ENCODE data around the gene ADGRF1. TPM values are rescaled to one million over a fixed set of nuclear protein-coding genes. Genes with fewer than 3 reads are reported as not detected.

Gene ADGRF1
- total RNA-seq, 2 experiments from 2014 or later: not detected

DNA sequence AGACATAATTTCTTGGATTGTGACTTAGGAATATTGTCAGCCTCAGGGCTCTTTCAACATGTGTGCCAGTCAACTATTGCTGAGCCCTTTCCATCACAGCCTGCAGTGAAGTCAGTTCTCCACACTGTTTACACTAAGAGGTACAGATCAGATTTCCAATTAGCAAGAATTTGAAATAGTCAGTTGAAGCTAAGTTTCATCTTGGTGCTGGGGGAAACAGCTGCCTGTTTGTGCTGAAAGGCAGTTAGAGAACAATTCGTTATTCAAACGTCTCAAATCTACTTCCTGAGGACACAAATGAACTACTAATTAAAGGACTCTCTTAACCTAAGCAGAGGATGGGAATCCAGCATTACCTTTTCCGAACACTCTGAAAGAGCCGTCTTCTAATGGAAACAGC, 25.9 kb downstream of the ADGRF1 start:
- H3K4me3 ChIP-seq (ENCODE audit: low read length): no peak overlapping the region
- H3K27me3 Mint-ChIP-seq: peaks cover 6% of the 10 kb centered on the region
- no peaks in the 10 kb centered on the region for H3K4me1 ChIP-seq (ENCODE audit: insufficient read depth, low read length)
- intact Hi-C loops (cut with DNase I, micrococcal nuclease): no loop called here
- CTCF ChIA-PET: no interaction called here
- H3K27ac Mint-ChIP-seq: no peak overlapping the region
- H3K4me1 Mint-ChIP-seq (ENCODE audit: low read depth): no peaks in the 10 kb centered on the region
- TF ChIP-seq, protein P1, sequence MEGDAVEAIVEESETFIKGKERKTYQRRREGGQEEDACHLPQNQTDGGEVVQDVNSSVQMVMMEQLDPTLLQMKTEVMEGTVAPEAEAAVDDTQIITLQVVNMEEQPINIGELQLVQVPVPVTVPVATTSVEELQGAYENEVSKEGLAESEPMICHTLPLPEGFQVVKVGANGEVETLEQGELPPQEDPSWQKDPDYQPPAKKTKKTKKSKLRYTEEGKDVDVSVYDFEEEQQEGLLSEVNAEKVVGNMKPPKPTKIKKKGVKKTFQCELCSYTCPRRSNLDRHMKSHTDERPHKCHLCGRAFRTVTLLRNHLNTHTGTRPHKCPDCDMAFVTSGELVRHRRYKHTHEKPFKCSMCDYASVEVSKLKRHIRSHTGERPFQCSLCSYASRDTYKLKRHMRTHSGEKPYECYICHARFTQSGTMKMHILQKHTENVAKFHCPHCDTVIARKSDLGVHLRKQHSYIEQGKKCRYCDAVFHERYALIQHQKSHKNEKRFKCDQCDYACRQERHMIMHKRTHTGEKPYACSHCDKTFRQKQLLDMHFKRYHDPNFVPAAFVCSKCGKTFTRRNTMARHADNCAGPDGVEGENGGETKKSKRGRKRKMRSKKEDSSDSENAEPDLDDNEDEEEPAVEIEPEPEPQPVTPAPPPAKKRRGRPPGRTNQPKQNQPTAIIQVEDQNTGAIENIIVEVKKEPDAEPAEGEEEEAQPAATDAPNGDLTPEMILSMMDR (IDR thresholded peaks at IDR 0.05): no peak
- H3K9me3 Mint-ChIP-seq: peaks cover 2% of the 10 kb centered on the region
- no peaks in the 10 kb centered on the region for H3K36me3 Mint-ChIP-seq (ENCODE audit: low read depth)
- H3K9me3 ChIP-seq (ENCODE audit: control insufficient read depth in 1 of 2, insufficient read depth in 1 of 2, low read length in 2 of 2): no peaks in the 10 kb centered on the region
- H3K4me3 Mint-ChIP-seq: no peak overlapping the region
- no peaks in the 10 kb centered on the region for H3K27me3 ChIP-seq (ENCODE audit: control insufficient read depth in 1 of 2, insufficient read depth in 2 of 2, low read length in 2 of 2)
- no peak for DNase-seq
- POLR2A ChIA-PET: no interaction called here
- no peaks in the 10 kb centered on the region for H3K36me3 ChIP-seq (ENCODE audit: insufficient read depth, low read length)
- no peak overlapping the region for H3K27ac ChIP-seq (ENCODE audit: low read depth in 1 of 2, low read length in 2 of 2)
- no peak for ATAC-seq (ENCODE audit: poor library complexity)

DNA sequence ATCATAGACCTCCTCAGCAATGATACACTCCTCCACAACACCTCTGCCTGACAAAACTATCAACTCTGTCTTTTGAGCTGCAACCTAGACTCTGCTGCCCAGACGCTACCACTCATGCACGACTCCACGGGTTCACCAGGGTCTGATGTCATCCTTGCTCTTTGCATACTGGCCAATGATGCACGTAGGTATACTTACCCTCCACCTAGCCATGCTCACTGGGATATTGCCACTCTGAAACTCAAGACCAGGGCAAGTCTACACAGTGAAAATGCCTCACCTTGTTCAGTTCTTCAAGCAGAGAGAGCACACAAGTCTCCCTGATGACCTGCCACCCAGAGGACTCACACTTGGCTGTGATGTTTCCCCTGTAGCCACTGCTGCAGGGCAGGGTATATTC, 27.7 kb downstream of the ADGRF1 start:
- intact Hi-C loops (cut with DNase I, micrococcal nuclease): no loop called here
- DNase-seq: no peak
- Mint-ChIP-seq H3K9me3 (peaks cover 2% of the 10 kb centered on the region), H3K27me3 (peaks cover 6% of the 10 kb centered on the region), H3K4me1 (ENCODE audit: low read depth) (no peaks in the 10 kb centered on the region), H3K4me3 (no peak overlapping the region), H3K36me3 (ENCODE audit: low read depth) (no peaks in the 10 kb centered on the region), H3K27ac (no peak overlapping the region)
- ChIA-PET CTCF (no interaction called here), POLR2A (no interaction called here)
- no peaks in the 10 kb centered on the region for H3K9me3 ChIP-seq (ENCODE audit: control insufficient read depth in 1 of 2, insufficient read depth in 1 of 2, low read length in 2 of 2)
- no peaks in the 10 kb centered on the region for H3K4me1 ChIP-seq (ENCODE audit: insufficient read depth, low read length)
- no peaks in the 10 kb centered on the region for H3K27me3 ChIP-seq (ENCODE audit: control insufficient read depth in 1 of 2, insufficient read depth in 2 of 2, low read length in 2 of 2)
- no peaks in the 10 kb centered on the region for H3K36me3 ChIP-seq (ENCODE audit: insufficient read depth, low read length)
- TF ChIP-seq, protein P1 (IDR thresholded peaks at IDR 0.05): no peak
- no peak overlapping the region for H3K4me3 ChIP-seq (ENCODE audit: low read length)
- H3K27ac ChIP-seq (ENCODE audit: low read depth in 1 of 2, low read length in 2 of 2): no peak overlapping the region
- ATAC-seq (ENCODE audit: poor library complexity): no peak

DNA sequence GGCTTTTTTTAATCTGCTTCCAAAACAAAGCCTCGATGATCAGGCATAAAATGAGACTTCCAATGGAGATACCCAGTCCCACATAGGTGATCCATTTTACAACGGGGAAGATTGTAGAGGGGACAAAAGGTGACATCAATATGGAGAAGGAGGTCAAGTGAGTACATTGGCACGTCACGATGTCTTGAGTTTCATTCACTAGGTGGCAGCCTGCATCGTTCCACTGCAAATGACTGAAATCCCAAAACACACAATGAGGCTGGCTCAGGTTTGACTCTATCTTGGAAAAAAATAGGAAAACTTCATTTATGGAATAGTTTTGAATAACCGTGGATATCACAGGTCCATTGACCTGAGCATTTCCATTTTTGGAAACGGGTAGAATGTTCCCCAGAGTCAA, 32.5 kb downstream of the ADGRF1 start:
- H3K27ac Mint-ChIP-seq: no peak overlapping the region
- intact Hi-C loops (cut with DNase I, micrococcal nuclease): no loop called here
- no peak for ATAC-seq (ENCODE audit: poor library complexity)

More for the DNA sequence above, 32.5 kb downstream of the ADGRF1 start:
- Histone ChIP-seq H3K27me3 (ENCODE audit: control insufficient read depth in 1 of 2, insufficient read depth in 2 of 2, low read length in 2 of 2) (no peaks in the 10 kb centered on the region), H3K4me1 (ENCODE audit: insufficient read depth, low read length) (no peaks in the 10 kb centered on the region), H3K9me3 (ENCODE audit: control insufficient read depth in 1 of 2, insufficient read depth in 1 of 2, low read length in 2 of 2) (no peaks in the 10 kb centered on the region), H3K4me3 (ENCODE audit: low read length) (no peak overlapping the region), H3K36me3 (ENCODE audit: insufficient read depth, low read length) (no peaks in the 10 kb centered on the region), H3K27ac (ENCODE audit: low read depth in 1 of 2, low read length in 2 of 2) (no peak overlapping the region)
- TF ChIP-seq, protein P1 (IDR thresholded peaks at IDR 0.05): no peak
- Mint-ChIP-seq H3K27me3 (peaks cover 6% of the 10 kb centered on the region), H3K4me3 (no peak overlapping the region), H3K9me3 (peaks cover 2% of the 10 kb centered on the region), H3K36me3 (ENCODE audit: low read depth) (no peaks in the 10 kb centered on the region), H3K4me1 (ENCODE audit: low read depth) (no peaks in the 10 kb centered on the region)
- CTCF ChIA-PET: no interaction called here
- POLR2A ChIA-PET: no interaction called here
- no peak for DNase-seq

All from CD4-positive, alpha-beta T cell (primary cell).